Measurements from ENCODE around the gene CYBRD1.
A peak's percentile ranks its signal among the peaks of the same experiment; 100 is the strongest.

Gene CYBRD1

GRCh38 chr2:171557363-171557762 is 35.1 kb downstream of the CYBRD1 start:
- no peak for DNase-seq

DNA sequence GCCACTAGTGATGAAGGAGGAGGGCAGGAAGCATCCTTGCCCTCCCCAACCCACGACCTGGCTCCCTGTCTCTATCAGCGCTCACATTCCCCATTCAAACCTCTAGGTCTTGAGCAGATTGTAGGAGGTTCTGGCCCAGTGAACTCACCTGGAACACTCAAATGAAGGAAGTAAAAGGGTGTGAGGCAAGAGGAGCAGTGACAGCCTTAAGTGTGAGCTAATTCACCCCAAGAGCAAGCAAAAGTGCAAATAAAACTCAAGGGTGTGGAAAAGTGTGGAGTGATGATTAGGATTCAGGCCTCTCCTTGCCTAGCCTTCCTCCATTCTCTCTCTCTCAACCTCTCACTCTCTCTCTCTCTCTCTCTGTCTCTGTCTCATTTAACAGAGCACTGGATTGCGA is 41.0 kb downstream of the CYBRD1 start:
- no peak for DNase-seq

- no peak for DNase-seq
Measured at GRCh38 chr2:171564463-171564862, 42.2 kb downstream of the CYBRD1 start.

DNA sequence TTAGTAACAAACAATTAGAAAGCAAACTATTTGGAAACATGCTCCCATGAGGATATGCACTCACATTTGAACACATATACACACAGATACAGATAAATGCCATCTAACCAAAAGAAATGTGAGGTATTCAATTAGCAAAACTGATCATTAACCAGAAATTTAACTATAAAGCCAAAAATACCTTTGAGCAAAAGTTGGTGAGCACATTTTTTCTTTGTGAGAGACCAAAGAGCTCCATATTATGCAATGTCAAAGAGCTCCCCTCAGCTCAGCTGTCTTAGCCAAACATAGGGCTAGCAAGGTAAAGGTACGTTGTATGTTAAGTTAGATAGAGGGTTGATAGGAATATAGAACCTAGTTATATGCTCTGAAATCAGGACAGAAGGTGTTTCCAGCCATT is 43.8 kb downstream of the CYBRD1 start:
- no peak for DNase-seq

DNA sequence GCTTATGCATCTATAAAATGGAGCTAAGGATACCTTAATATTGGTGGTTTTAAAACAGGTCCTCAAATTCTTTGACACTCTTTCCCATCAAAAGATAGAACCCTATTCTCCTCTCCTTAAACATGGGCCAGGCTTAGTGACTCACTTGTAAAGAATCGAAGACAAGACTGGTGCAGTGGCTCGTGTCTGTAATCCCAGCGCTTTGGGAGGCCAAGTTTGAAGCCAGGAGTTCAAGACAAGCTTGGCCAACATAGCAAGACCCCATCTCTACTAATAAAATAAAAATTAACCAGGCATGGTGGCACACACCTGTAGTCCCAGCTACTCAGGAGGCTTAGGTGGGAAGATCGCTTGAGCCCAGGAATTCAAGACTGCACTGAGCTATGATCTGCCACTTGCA is 44.5 kb downstream of the CYBRD1 start:
- no peak for DNase-seq

DNA sequence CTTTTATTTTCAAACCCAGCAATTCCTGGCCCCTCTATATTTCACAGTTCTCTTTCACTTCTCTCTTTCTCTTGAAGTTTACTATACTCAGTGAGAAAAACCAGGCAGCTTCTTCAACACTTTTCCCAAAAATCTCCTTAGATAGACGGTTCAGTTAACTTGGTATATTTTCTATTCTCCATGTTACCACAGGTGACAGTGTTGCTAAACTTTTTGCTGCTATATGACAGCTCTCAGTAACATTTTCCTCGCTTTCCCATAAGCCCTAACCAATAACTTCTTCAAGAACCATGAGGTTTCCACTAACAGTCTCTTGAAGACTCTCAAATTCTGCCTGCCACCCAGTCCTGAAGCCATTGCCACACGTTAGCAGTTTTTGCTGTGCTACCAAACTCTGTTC is 45.8 kb downstream of the CYBRD1 start:
- no peak for DNase-seq

DNA sequence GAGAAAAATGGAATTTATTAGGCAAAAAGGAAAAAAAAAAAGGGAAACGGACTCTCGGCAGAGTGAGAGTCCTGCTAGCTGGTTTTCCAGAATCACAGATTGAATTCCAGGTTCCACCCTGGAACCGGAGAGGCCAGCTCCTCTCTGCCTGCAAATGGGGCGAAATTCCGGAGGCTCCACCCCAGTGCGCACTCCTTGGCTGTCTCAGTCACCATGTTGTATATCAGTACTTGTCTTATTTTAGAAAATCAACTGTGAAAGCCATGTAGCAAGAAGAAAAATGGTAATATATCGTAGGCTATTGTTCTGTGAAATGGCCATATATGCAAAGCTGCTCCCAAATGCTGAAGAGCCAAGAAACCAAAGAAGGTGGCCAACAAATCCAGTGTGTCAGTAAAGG is 49.4 kb downstream of the CYBRD1 start:
- no peak for DNase-seq

GRCh38 chr2:171574149-171574795 is 52.0 kb downstream of the CYBRD1 start:
- peak; percentile 83 for DNase-seq

- DNase-seq, result no peak
Measured at GRCh38 chr2:171575606-171576005, 53.3 kb downstream of the CYBRD1 start.

- no peak for DNase-seq
Measured at GRCh38 chr2:171578127-171578803, 56.0 kb downstream of the CYBRD1 start.

DNA sequence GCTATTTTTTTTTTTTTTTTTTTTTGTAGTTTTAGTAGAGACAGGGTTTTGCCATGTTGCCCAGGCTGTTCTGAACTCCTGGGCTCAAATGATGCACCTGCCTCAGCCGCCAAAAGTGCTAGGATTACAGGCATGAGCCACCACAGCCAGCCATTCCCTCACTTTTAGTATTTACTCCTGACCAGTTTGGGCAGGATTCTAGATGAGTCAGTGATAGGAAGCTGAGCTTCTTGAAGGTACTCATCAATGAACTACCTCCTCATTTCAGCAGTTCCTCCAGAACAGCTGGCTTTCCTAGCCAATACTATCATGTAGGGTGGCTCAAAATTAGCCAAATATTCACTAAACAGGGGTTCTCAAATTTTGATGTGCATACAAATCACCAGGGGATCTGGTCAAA is 57.2 kb downstream of the CYBRD1 start:
- DNase-seq, result no peak

GRCh38 chr2:171583566-171583965 is 61.3 kb downstream of the CYBRD1 start:
- DNase-seq, result no peak

- DNase-seq, result no peak
Measured at GRCh38 chr2:171584001-171584400, 61.7 kb downstream of the CYBRD1 start.

- no peak for DNase-seq
Measured at GRCh38 chr2:171587132-171587531, 64.9 kb downstream of the CYBRD1 start.

- no peak for DNase-seq
Measured at GRCh38 chr2:171587567-171587966, 65.3 kb downstream of the CYBRD1 start.

DNA sequence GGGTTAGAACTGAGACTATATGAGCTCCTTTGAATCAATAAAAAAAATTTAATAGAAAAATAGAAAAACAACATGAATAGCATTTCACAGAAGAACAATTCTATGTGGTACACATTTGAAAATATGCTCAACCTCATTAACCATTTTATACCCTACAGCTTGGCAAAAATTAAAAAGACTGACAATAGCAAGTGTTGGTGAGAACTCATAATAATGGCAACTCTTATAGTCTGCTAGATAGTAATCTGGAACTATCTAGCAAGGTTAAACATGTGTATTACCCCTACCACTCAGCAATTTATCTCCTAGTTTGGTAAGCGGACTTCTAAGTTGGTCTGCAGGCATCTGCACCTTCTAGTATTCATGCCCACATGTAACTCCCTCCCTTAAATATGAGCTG is 67.8 kb downstream of the CYBRD1 start:
- DNase-seq, result no peak

- no peak for DNase-seq
Measured at GRCh38 chr2:171592036-171592555, 69.8 kb downstream of the CYBRD1 start.

GRCh38 chr2:171595456-171595855 is 73.2 kb downstream of the CYBRD1 start:
- DNase-seq, result no peak

GRCh38 chr2:171595896-171596295 is 73.6 kb downstream of the CYBRD1 start:
- no peak for DNase-seq

- DNase-seq, result peak; percentile 40
Measured at GRCh38 chr2:171598713-171599319, 76.5 kb downstream of the CYBRD1 start.

GRCh38 chr2:171600126-171600525 is 77.9 kb downstream of the CYBRD1 start:
- DNase-seq, result no peak

- DNase-seq, result no peak
Measured at GRCh38 chr2:171602352-171602751, 80.1 kb downstream of the CYBRD1 start.

Data from activated naive CD4-positive, alpha-beta T cell treated with anti-CD3 and anti-CD28 coated beads, Interleukin-2, amount 50 U/mL, for 16 hours (primary cell).